ENCODE results near the gene TEKT2.

The TEKT2 gene

DNA sequence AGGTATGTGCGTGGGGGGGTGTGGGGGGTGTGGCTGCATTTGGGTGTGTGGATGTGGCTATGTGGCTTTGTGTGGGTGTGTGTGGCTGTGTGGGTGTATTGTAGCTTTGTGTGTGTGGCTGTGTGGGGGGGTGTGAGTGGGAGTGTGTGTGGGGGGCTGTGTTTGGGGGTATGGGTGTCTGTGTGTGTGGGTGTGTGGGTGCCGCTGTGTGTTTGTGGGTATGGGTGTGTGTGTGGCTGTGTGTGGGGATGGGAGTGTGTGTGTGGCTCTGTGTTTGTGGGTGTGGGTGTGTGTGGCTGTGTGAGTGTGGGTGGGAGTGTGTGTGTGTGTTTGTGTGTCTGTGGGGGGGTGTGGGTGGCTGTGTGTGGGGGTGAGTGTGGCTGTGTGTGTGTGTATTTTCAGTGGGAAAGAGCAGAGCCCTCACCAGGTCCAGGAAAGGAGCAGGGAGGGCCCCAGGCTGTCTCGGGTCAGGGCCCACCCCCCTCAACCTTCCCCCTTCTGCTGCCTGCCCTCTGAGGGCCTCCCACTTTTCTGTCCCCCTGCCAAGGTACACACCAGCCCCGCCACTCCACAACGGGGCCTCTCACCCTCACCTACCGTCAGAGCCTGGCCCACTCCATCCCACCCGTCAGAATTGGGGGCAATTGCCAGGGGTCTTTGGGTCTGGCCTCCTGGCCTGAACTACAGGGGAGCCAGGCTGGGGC lies 43.1 kb downstream of the TEKT2 start:
- H3K36me3 Mint-ChIP-seq, result no peaks in the 10 kb centered on the region
- H3K4me1 Mint-ChIP-seq (ENCODE audit: low read depth), result peaks cover 29% of the 10 kb centered on the region
- H3K27me3 Mint-ChIP-seq, result peaks cover 12% of the 10 kb centered on the region
- H3K27ac Mint-ChIP-seq, result no peak overlapping the region
- H3K9me3 Mint-ChIP-seq (ENCODE audit: low read depth), result no peaks in the 10 kb centered on the region
- no peak overlapping the region for H3K4me3 Mint-ChIP-seq

DNA sequence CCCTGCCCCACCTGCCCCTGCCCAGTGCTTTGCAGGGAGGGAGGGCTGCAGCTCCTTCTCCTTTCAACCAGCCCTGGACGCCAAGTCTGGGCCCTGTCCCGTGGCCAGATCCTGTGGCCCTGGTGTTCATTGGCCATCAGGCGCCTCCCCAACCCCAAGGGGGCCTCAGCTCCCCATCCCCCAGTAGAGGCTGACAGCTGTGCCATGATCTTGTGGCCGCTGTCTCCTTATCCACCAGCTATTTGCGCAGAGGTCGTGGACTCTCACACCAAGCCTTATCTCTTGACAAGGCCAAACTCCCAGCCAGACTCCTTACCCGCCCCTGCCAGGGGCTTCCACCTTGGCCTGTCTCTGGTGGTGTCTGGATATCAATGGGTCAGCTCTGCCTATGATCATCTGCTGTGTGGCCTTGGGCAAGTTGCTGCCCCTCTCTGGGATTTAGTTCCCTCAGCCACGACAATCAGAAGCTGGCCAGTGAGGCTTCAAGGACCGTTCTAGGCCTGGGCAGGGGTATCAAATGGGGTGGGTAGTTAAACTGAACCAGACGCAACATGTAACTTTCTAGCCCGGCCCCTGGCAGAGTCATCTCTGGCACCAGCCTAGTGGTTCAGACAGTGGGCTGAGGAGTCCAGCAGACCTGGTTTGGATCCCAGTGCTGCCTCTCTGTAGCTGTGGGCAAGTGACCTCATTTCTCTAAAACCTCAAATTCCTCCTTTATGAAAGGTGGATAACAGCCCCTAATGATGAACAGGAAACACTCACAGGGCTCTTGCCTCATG lies 44.4 kb downstream of the TEKT2 start:
- Mint-ChIP-seq H3K4me3 (no peak overlapping the region), H3K27ac (no peak overlapping the region), H3K4me1 (ENCODE audit: low read depth) (peaks cover 19% of the 10 kb centered on the region), H3K36me3 (no peaks in the 10 kb centered on the region), H3K9me3 (ENCODE audit: low read depth) (no peaks in the 10 kb centered on the region), H3K27me3 (peaks cover 5% of the 10 kb centered on the region)

DNA sequence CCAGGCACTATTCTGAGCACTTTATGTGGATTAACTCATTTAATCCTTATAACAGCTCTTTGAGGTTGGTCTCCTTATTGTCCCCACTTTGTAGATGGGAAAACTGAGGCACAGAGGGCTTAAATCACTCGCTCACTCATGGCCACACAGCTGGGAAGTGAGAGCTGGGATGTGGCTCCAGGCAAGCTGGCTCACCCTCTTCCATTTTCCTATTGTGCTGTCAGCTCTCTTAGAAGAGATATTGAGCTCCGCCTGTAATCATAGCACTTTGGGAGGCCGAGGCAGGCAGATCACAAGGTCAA lies 45.0 kb downstream of the TEKT2 start:
- Mint-ChIP-seq H3K4me1 (ENCODE audit: low read depth) (peaks cover 17% of the 10 kb centered on the region), H3K4me3 (no peak overlapping the region), H3K27ac (no peak overlapping the region), H3K36me3 (no peaks in the 10 kb centered on the region), H3K27me3 (peaks cover 2% of the 10 kb centered on the region), H3K9me3 (ENCODE audit: low read depth) (no peaks in the 10 kb centered on the region)

DNA sequence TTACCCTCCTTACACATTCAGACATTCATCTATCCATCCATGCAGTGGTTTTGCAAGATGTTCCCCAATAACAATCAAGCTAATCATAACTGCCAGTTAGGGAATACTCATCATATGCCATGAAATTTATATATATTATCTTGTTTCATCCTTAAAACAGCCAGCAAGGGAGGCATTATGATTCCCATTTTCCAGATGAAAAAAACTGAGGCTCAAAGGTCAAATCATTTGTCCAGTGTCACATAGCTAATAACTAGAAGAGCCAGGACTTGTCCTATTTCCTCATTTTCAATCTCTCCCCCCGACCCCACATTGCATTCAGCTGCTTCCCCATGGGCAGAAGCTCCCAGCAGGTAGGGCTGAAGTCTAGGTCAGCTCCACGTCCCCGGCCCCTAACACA lies 48.1 kb downstream of the TEKT2 start:
- H3K9me3 Mint-ChIP-seq (ENCODE audit: low read depth), result no peaks in the 10 kb centered on the region
- no peaks in the 10 kb centered on the region for H3K27me3 Mint-ChIP-seq
- no peak overlapping the region for H3K27ac Mint-ChIP-seq
- H3K4me1 Mint-ChIP-seq (ENCODE audit: low read depth), result peaks cover 8% of the 10 kb centered on the region
- no peaks in the 10 kb centered on the region for H3K36me3 Mint-ChIP-seq
- H3K4me3 Mint-ChIP-seq, result no peak overlapping the region

DNA sequence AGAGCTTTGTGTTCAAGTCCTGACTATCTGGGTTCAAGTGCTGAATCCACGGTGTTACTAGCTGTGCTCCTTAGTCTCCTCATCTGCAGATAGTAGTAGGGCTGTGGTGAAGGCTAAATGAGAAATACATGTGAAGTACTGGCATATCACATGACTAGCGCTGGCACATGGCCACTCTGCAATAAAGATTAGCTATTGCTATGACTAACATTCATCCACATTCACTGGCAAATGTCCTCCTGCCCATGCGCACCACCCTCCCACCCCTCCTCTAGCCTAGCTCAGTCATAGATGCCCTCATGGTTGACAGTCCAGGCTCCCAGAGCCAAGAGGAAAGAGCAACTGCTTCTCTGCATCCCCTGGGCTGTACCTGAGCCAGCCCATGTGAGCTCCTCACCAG lies 49.6 kb downstream of the TEKT2 start:
- Mint-ChIP-seq H3K27me3 (no peaks in the 10 kb centered on the region), H3K4me3 (no peak overlapping the region), H3K27ac (no peak overlapping the region)

DNA sequence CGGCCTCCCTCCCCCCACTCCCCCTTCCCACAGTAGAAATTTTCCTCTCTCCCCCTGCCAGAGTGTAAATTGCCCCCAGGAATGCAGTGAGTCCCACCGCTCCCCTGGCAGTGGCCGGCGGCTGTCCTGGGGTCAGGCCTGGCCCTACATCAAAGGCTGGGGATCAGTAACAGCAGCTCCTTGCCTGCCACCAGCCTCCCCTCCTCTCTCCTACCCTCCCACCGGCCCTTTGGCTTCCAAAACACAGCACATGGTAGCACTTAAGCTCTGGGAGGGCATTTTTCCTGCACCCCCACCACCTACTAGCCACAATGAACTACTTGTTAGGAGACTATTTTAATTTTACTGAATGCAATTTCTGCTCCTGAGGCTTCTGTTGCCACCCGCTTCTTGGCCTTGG lies 50.1 kb downstream of the TEKT2 start:
- Mint-ChIP-seq H3K27ac (no peak overlapping the region), H3K9me3 (ENCODE audit: low read depth) (no peaks in the 10 kb centered on the region), H3K36me3 (peaks cover 3% of the 10 kb centered on the region), H3K27me3 (no peaks in the 10 kb centered on the region), H3K4me1 (ENCODE audit: low read depth) (peaks cover 8% of the 10 kb centered on the region), H3K4me3 (no peak overlapping the region)

More for the DNA sequence above, 49.6 kb downstream of the TEKT2 start:
- Mint-ChIP-seq H3K4me1 (ENCODE audit: low read depth) (peaks cover 8% of the 10 kb centered on the region), H3K36me3 (peaks cover 3% of the 10 kb centered on the region), H3K9me3 (ENCODE audit: low read depth) (no peaks in the 10 kb centered on the region)

DNA sequence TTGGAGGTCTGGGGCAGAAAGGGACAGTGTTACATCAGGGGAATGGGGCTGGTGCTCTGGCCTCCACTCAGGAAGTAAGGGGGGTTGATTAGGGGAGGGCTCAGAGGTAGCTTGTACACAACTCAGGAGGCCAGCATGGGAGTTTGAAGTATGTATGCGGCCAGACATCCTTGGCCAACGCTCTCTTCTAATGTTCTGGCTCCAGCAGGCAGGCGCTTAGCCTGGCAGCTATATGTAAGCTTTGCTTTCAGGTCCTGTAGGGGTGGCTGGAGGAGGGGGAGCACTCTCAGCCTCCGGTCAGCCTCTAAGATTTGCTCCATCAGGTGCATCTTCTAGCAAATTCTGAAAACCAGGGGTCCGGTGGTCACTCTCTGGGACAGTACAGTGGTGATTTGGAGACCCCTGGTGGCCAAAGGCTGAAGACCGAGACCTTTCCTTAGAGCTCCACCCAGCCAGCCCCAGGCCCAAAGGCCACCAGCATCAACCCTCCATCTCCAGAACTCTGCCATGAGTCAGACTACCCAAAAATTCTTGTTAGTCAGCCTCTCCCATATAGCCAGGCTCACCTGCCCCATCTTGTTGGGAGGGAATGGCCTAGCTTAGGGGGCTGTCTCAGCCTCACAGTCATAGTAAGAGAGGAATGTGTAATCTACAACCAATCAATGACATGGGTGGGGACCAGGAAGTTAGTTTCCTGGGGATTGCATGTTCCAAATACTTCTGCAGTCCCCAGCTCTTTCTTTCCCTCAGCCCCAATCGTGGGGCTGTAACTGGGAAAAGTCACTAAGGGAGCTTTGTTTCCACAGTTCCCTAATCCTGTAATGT lies 50.8 kb downstream of the TEKT2 start:
- H3K9me3 Mint-ChIP-seq (ENCODE audit: low read depth), result no peaks in the 10 kb centered on the region
- H3K27ac Mint-ChIP-seq, result peak overlapping the region; percentile 42
- peaks cover 3% of the 10 kb centered on the region for H3K36me3 Mint-ChIP-seq
- no peaks in the 10 kb centered on the region for H3K27me3 Mint-ChIP-seq
- H3K4me3 Mint-ChIP-seq, result no peak overlapping the region
- H3K4me1 Mint-ChIP-seq (ENCODE audit: low read depth), result peaks cover 8% of the 10 kb centered on the region

DNA sequence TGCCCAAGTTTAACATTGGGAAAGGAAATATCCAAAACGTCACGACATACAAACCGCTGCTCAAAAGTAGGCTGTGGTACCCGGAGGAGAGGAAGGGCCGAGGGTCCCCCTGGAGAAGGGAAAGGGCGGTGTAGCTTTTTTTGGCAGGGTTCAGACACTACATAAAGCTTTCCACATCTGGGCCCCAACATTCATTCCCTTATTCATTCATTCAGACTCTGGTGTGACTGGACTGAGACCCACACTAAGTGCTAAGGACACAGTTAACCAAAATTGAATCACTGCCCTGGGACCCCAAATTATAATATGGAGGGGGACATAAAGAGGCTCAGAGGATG lies 51.4 kb downstream of the TEKT2 start:
- H3K9me3 Mint-ChIP-seq (ENCODE audit: low read depth), result no peaks in the 10 kb centered on the region
- peak overlapping the region; percentile 42 for H3K27ac Mint-ChIP-seq
- peaks cover 3% of the 10 kb centered on the region for H3K36me3 Mint-ChIP-seq
- no peak overlapping the region for H3K4me3 Mint-ChIP-seq
- peaks cover 8% of the 10 kb centered on the region for H3K4me1 Mint-ChIP-seq (ENCODE audit: low read depth)
- H3K27me3 Mint-ChIP-seq, result no peaks in the 10 kb centered on the region

DNA sequence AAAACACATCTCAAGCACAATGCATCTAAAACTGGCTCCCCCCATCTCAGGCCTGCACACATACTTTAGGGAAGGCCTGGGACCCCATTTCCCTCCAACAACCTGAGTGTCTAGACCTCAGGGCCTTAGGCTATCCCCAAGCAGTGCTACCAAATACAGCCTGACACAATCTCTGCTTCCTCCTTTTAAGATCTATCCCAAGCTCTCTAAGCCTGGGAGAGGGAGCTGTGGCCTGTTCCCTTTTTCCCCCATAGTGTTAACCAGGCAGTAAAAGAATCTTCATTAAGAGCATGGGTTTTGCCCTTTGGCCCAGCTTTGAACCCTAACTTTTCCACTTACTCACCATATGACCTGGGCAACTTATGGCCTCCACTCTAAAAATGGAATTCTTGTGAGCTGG lies 51.9 kb downstream of the TEKT2 start:
- Mint-ChIP-seq H3K27me3 (no peaks in the 10 kb centered on the region), H3K36me3 (peaks cover 3% of the 10 kb centered on the region), H3K4me3 (no peak overlapping the region), H3K9me3 (ENCODE audit: low read depth) (no peaks in the 10 kb centered on the region), H3K27ac (peak overlapping the region; percentile 22), H3K4me1 (ENCODE audit: low read depth) (peaks cover 11% of the 10 kb centered on the region)

DNA sequence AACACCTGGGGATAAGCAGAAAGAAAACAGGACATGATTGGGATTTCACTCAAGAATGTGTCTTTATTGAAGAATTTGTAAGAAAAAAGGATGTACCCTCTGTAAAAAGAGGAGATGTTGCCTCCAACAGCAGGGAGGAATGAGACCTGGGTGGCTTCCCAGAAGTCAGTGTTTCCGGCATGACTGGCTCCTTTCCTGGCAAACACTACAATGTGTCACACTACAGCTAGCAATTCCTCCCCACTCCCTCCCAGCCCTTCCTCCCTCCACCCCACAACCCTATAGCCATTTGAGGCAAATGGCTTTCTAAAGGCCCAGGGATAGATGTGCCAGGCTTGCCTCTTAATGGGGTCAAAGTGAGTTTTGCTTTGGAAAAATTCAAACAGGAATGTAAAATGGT lies 52.6 kb downstream of the TEKT2 start:
- peak overlapping the region; percentile 22 for H3K27ac Mint-ChIP-seq
- no peaks in the 10 kb centered on the region for H3K9me3 Mint-ChIP-seq (ENCODE audit: low read depth)
- H3K27me3 Mint-ChIP-seq, result no peaks in the 10 kb centered on the region
- peaks cover 18% of the 10 kb centered on the region for H3K4me1 Mint-ChIP-seq (ENCODE audit: low read depth)
- H3K36me3 Mint-ChIP-seq, result peaks cover 3% of the 10 kb centered on the region
- no peak overlapping the region for H3K4me3 Mint-ChIP-seq

DNA sequence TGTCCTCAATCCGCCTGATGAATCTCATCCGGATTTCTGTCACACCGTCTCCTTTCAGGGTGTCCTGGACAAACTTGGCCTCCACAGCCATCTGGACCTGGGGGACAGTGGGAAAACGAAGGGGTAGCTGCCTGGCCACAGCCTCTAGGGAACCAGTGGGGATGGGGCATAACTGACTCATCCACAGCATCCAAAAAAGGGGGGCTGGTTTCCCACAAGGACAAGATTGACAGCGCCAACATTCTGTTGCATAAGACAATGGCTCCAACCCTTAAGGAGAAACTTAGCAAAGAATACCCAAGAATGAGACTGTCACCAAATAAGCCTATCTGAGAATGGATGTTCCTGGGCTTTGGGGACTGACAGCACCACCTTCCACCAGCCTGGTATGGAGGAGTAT lies 53.3 kb downstream of the TEKT2 start:
- Mint-ChIP-seq H3K27ac (no peak overlapping the region), H3K9me3 (ENCODE audit: low read depth) (no peaks in the 10 kb centered on the region), H3K4me3 (no peak overlapping the region), H3K36me3 (peaks cover 3% of the 10 kb centered on the region), H3K4me1 (ENCODE audit: low read depth) (peaks cover 23% of the 10 kb centered on the region), H3K27me3 (no peaks in the 10 kb centered on the region)

DNA sequence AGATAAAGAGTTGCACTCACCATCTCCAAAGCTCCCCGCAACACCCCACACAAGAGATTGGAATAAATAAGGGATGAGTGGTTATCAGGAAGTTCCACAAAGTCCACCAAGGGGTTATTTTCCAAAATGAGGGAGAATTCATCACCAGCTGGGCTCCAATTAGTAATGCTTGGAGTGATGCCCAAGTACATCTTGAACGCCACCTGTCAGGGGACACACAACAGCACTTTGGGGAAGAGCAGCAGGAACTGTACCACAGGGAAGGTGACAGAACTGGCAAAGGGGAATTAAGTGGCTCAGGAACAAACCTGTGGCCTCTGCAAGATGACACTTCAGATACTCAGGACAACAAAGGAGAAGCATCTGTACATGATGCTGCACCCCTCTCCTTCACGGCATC lies 53.9 kb downstream of the TEKT2 start:
- Mint-ChIP-seq H3K36me3 (peaks cover 3% of the 10 kb centered on the region), H3K4me3 (no peak overlapping the region), H3K9me3 (ENCODE audit: low read depth) (no peaks in the 10 kb centered on the region), H3K27ac (no peak overlapping the region), H3K4me1 (ENCODE audit: low read depth) (peaks cover 27% of the 10 kb centered on the region), H3K27me3 (no peaks in the 10 kb centered on the region)

All from activated naive CD8-positive, alpha-beta T cell (primary cell).